Measurements from ENCODE around the gene GPR151.

GRCh38 chr5:146515473-146516150 is 378 bp downstream of the GPR151 start:
- TF ChIP-seq CTCF (IDR thresholded peaks at IDR 0.05; ENCODE audit: low read length) (no peak), EZH2phosphoT487 (IDR thresholded peaks at IDR 0.05; ENCODE audit: low read length) (no peak)
